Skeletal muscle tissue (tissue), 4 donors: ENCODE results near the gene ARID5B. TPM values are rescaled to one million over a fixed set of nuclear protein-coding genes. Genes with fewer than 3 reads are reported as not detected.
"Not testable (repeated sequence)": the region's sequence is repeated elsewhere in the genome, so short reads cannot be mapped to it uniquely, and the experiment has no call there.

ENCODE experiments used
- H3K27ac ChIP-seq: one replicate; pipeline ENCODE4 v1.7.0; 2013; ENCODE audit warnings: mild to moderate bottlenecking, low read depth, low read length, inconsistent platforms
- H3K27me3 ChIP-seq, 3 donors: one replicate each; pipeline ENCODE4 v1.7.0; 2013; ENCODE audit warnings: low read length in 3 of 3; ENCODE audit not compliant: control insufficient read depth in 3 of 3, insufficient read depth in 3 of 3
- H3K36me3 ChIP-seq, 3 donors: one replicate each; pipeline ENCODE4 v1.7.0; 2013; ENCODE audit warnings: low read length in 3 of 3; ENCODE audit not compliant: control insufficient read depth in 3 of 3, insufficient read depth in 3 of 3
- H3K4me1 ChIP-seq, 3 donors: one replicate each; pipeline ENCODE4 v1.7.0; 2013; ENCODE audit warnings: low read length in 3 of 3, mild to moderate bottlenecking in 3 of 3; ENCODE audit not compliant: control insufficient read depth in 3 of 3, insufficient read depth in 3 of 3
- H3K4me3 ChIP-seq, 3 donors: one replicate each; pipeline ENCODE4 v1.7.0; 2013; ENCODE audit warnings: low read length in 3 of 3
- H3K9ac ChIP-seq, 3 donors: one replicate each; pipeline ENCODE4 v1.7.0; 2013; ENCODE audit warnings: low read length in 3 of 3, mild to moderate bottlenecking in 3 of 3, moderate library complexity in 2 of 3, low read depth in 1 of 3
- H3K9me3 ChIP-seq, 3 donors: one replicate each; pipeline ENCODE4 v1.7.0; 2013; ENCODE audit warnings: low read length in 3 of 3; ENCODE audit not compliant: control insufficient read depth in 3 of 3
- total RNA-seq: library from RNA; depleted of rRNA; stranded (reverse); fragments of >200 nt; gene quantifications from one replicate; pipeline ENCODE4 v1.2.3, GENCODE V29; 2014
- donor health status: Osteomylitis.

ARID5B gene
- total RNA-seq, 1 donor from 2014 or later, result 27.7 TPM

GRCh38 chr10:62023329-62023728 lies 121.8 kb downstream of the ARID5B start:
- H3K4me1 ChIP-seq, result peaks cover 0 to 18% (median 12%) of the 10 kb centered on the region in 3 donors
- H3K4me3 ChIP-seq, result no peak overlapping the region
- no peak overlapping the region for H3K9ac ChIP-seq
- H3K27ac ChIP-seq, result no peak overlapping the region
- H3K9me3 ChIP-seq, result no peaks in the 10 kb centered on the region
- H3K27me3 ChIP-seq, result no peaks in the 10 kb centered on the region
- H3K36me3 ChIP-seq, result no peaks in the 10 kb centered on the region

DNA sequence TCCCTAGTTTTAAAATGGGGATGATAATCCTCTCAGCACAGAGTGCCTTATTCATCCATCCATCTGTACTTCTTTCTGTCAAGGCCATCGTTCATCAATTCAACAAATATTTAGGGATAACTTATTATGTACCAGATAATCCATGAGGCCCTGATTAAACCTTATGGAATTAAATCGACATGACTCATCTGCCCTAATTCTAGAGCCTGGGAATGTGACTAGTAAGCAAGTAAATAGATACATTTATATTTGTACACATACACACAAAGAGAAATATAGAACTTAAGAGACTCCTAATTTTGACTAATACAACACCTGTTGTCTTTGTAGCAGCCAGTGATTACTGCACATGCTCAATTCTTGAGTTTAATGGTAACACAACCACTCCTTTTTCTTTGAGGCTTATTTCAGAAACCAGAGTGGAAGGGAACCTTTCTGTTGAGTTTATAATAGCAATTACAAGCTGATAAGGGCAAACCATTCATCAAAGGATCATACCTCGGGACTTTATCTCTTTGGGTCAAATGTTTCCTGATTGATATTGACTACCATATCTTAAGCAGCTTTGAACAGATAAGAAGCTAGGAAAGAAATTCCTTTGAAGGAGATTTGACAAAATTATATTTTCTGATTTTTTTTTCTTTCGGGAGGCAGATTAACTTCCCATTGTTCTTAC lies 122.7 kb downstream of the ARID5B start:
- Histone ChIP-seq H3K9me3 (no peaks in the 10 kb centered on the region), H3K36me3 (no peaks in the 10 kb centered on the region), H3K4me3 (no peak overlapping the region), H3K27ac (no peak overlapping the region), H3K4me1 (peaks cover 0 to 10% (median 5%) of the 10 kb centered on the region in 3 donors), H3K9ac (no peak overlapping the region), H3K27me3 (no peaks in the 10 kb centered on the region)

GRCh38 chr10:62025134-62025794 lies 123.8 kb downstream of the ARID5B start:
- Histone ChIP-seq H3K4me1 (peaks cover 0 to 4% (median 0%) of the 10 kb centered on the region in 3 donors), H3K9ac (no peak overlapping the region), H3K36me3 (no peaks in the 10 kb centered on the region), H3K27ac (no peak overlapping the region), H3K27me3 (no peaks in the 10 kb centered on the region), H3K9me3 (no peaks in the 10 kb centered on the region), H3K4me3 (no peak overlapping the region)

GRCh38 chr10:62025901-62026879 lies 124.7 kb downstream of the ARID5B start:
- no peak overlapping the region for H3K27ac ChIP-seq
- H3K9ac ChIP-seq, result no peak overlapping the region
- no peaks in the 10 kb centered on the region for H3K9me3 ChIP-seq
- H3K27me3 ChIP-seq, result no peaks in the 10 kb centered on the region
- H3K4me1 ChIP-seq, result peaks cover 0 to 4% (median 0%) of the 10 kb centered on the region in 3 donors
- H3K36me3 ChIP-seq, result no peaks in the 10 kb centered on the region
- H3K4me3 ChIP-seq, result no peak overlapping the region

- Histone ChIP-seq H3K9ac (no peak overlapping the region), H3K36me3 (no peaks in the 10 kb centered on the region), H3K4me3 (no peak overlapping the region), H3K27ac (no peak overlapping the region), H3K27me3 (no peaks in the 10 kb centered on the region), H3K9me3 (no peaks in the 10 kb centered on the region), H3K4me1 (peaks cover 0 to 4% (median 0%) of the 10 kb centered on the region in 3 donors)
Measured at GRCh38 chr10:62027841-62028501, 126.5 kb downstream of the ARID5B start.

- H3K36me3 ChIP-seq, H3K9ac ChIP-seq, H3K9me3 ChIP-seq: not testable (repeated sequence)
Measured at GRCh38 chr10:62028502-62028842, 127.0 kb downstream of the ARID5B start.

DNA sequence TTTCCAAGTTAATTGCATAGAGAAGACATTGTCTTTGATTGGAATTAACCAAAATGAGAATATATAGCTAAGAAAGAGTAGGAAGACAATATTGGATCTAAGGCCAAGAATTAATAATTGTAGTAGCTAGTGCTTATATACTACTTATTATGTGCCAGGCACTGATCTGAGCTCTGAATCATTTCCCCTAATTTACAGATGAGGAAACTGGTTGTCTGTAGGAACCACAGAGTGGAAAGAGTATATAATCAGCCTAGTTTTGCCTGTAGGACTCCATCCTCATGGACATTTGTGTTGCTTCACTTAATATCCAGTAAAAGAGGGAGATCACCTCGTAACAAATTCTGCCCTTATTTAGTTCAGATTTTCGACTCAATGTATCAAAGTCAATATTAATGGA lies 127.9 kb downstream of the ARID5B start:
- H3K4me3 ChIP-seq, result no peak overlapping the region
- H3K9ac ChIP-seq, result no peak overlapping the region
- no peaks in the 10 kb centered on the region for H3K27me3 ChIP-seq
- no peaks in the 10 kb centered on the region for H3K36me3 ChIP-seq
- H3K4me1 ChIP-seq, result peaks cover 0 to 4% (median 0%) of the 10 kb centered on the region in 3 donors
- no peaks in the 10 kb centered on the region for H3K9me3 ChIP-seq
- H3K27ac ChIP-seq, result no peak overlapping the region

More at GRCh38 chr10:62028502-62028842, 127.0 kb downstream of the ARID5B start:
- H3K4me1 ChIP-seq, H3K27me3 ChIP-seq, H3K4me3 ChIP-seq, H3K27ac ChIP-seq: not testable (repeated sequence)

- Histone ChIP-seq H3K4me1 (no peaks in the 10 kb centered on the region), H3K36me3 (no peaks in the 10 kb centered on the region), H3K27me3 (no peaks in the 10 kb centered on the region), H3K9me3 (no peaks in the 10 kb centered on the region), H3K27ac (no peak overlapping the region), H3K9ac (no peak overlapping the region), H3K4me3 (no peak overlapping the region)
Measured at GRCh38 chr10:62031507-62031906, 130.0 kb downstream of the ARID5B start.

DNA sequence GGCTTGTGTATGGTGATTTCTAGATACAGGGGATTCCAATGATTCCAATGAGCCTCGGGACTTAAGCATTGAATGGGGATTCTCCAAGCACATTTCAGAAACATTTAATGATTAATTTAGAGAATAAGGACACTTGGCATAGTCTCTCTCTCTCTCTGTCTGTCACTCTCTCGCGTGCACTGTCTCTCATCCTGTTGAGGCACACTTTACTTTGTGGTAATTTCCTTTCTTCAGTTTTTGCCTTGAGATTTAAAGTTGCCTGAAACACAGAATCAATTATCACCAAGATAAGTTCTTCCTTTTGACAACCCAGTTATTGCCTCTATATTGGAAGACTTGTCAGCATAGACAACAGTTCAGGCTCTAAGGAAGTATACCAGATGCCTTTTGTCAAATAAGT lies 131.6 kb downstream of the ARID5B start:
- Histone ChIP-seq H3K36me3 (no peaks in the 10 kb centered on the region), H3K27ac (no peak overlapping the region), H3K27me3 (no peaks in the 10 kb centered on the region), H3K9me3 (no peaks in the 10 kb centered on the region), H3K9ac (no peak overlapping the region), H3K4me3 (no peak overlapping the region), H3K4me1 (no peaks in the 10 kb centered on the region)
